ENCODE data around the gene HDAC4. TPM values are rescaled to one million over a fixed set of nuclear protein-coding genes. Genes with fewer than 3 reads are reported as not detected.

HDAC4 gene
- total RNA-seq, 1 experiment from 2014 or later = 32.0 TPM

- Mint-ChIP-seq H3K36me3 (ENCODE audit: insufficient read depth in 1 of 3, low read depth in 3 of 3) (peaks cover 18 to 23% (median 21%) of the 10 kb centered on the region in 3 experiments), H3K4me1 (0 out of 4 replicates have a peak, but pooled peaks cover 0 to 5% of the 10 kb centered on the region in 2 experiments), H3K27me3 (ENCODE audit: low read depth) (no peaks in the 10 kb centered on the region; the same call in 1 of the 2 replicates), H3K9me3 (peaks cover 6 to 8% of the 10 kb centered on the region in 2 experiments), H3K4me3 (no peak overlapping the region), H3K27ac (no peak overlapping the region; a peak in 1 of 7 replicates)
- Histone ChIP-seq H3K9ac (ENCODE audit: extremely low read depth, insufficient read length, low read length) (no peak overlapping the region), H3K79me1 (ENCODE audit: insufficient read depth, low read depth, low read length, poor library complexity, severe bottlenecking) (no peaks in the 10 kb centered on the region), H3K27me3 (ENCODE audit: insufficient read depth, low read length) (no peaks in the 10 kb centered on the region), H2BK20ac (ENCODE audit: low read depth, low read length, poor library complexity, severe bottlenecking) (no peak overlapping the region), H3K27ac (ENCODE audit: insufficient read length, low read depth, low read length) (no peak overlapping the region), H3K14ac (ENCODE audit: insufficient read depth, low read length) (no peak overlapping the region; the same call in 1 of the 2 replicates), H3K18ac (ENCODE audit: insufficient read length, low read depth, low read length) (peak overlapping the region; percentile 35), H3T11ph (ENCODE audit: low read length) (no peak overlapping the region), H3K79me2 (ENCODE audit: insufficient read depth, low read length) (no peaks in the 10 kb centered on the region), H2BK120ac (ENCODE audit: low read depth, low read length, poor library complexity, severe bottlenecking) (no peak overlapping the region), H3K9me3 (ENCODE audit: control insufficient read depth, low read depth, low read length) (no peaks in the 10 kb centered on the region), H4K91ac (ENCODE audit: insufficient read length, low read depth, low read length) (no peak overlapping the region), H4K5ac (ENCODE audit: insufficient read length, low read depth, low read length) (no peak overlapping the region), H2BK15ac (ENCODE audit: low read depth, low read length) (no peak overlapping the region), H3K4ac (ENCODE audit: low read depth, low read length) (no peak overlapping the region), H2BK12ac (ENCODE audit: insufficient read length, low read depth, low read length) (no peak overlapping the region), H3K4me1 (ENCODE audit: insufficient read depth, low read length) (no peaks in the 10 kb centered on the region), H3K56ac (ENCODE audit: insufficient read length, low read depth, low read length) (no peak overlapping the region), H2AFZ (ENCODE audit: low read length) (no peak overlapping the region), H4K8ac (replicated peaks; ENCODE audit: insufficient read length, low read depth, low read length) (no peak overlapping the region), H4K20me1 (ENCODE audit: control insufficient read depth, insufficient read depth, insufficient read length) (peaks cover 3% of the 10 kb centered on the region), H3K4me2 (ENCODE audit: insufficient read depth, insufficient read length, low read length) (no peak overlapping the region), H3K23ac (ENCODE audit: insufficient read length, low read depth, low read length) (no peak overlapping the region), H2AK5ac (ENCODE audit: insufficient read length, low read length) (no peak overlapping the region), H3K23me2 (ENCODE audit: insufficient read length, low read depth, low read length, poor library complexity, severe bottlenecking) (no peaks in the 10 kb centered on the region), H2BK5ac (ENCODE audit: insufficient read length, low read length) (no peak overlapping the region)
- TF ChIP-seq, protein P1, sequence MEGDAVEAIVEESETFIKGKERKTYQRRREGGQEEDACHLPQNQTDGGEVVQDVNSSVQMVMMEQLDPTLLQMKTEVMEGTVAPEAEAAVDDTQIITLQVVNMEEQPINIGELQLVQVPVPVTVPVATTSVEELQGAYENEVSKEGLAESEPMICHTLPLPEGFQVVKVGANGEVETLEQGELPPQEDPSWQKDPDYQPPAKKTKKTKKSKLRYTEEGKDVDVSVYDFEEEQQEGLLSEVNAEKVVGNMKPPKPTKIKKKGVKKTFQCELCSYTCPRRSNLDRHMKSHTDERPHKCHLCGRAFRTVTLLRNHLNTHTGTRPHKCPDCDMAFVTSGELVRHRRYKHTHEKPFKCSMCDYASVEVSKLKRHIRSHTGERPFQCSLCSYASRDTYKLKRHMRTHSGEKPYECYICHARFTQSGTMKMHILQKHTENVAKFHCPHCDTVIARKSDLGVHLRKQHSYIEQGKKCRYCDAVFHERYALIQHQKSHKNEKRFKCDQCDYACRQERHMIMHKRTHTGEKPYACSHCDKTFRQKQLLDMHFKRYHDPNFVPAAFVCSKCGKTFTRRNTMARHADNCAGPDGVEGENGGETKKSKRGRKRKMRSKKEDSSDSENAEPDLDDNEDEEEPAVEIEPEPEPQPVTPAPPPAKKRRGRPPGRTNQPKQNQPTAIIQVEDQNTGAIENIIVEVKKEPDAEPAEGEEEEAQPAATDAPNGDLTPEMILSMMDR (conservative IDR thresholded peaks at IDR 0.05) = no peak
- no peak for DNase-seq
- no CpG with 5 or more reads among the region's 17 CpGs for WGBS (ENCODE audit: extremely low coverage, insufficient read length, low lambda C conversion rate)
Measured at GRCh38 chr2:239166201-239166834, 234.5 kb downstream of the HDAC4 start.
